ENCODE data around the gene LRRC25.
A peak's percentile ranks its signal among the peaks of the same experiment; 100 is the strongest.
"Not testable (repeated sequence)": the region's sequence is repeated elsewhere in the genome, so short reads cannot be mapped to it uniquely, and the experiment has no call there.

LRRC25 gene

GRCh38 chr19:18373892-18374629, 23.4 kb downstream of the LRRC25 start:
- peak; percentile 90 for DNase-seq

GRCh38 chr19:18373407-18373891, 24.0 kb downstream of the LRRC25 start:
- DNase-seq, result no peak

- DNase-seq, result no peak
Observed at GRCh38 chr19:18368504-18369222, 28.8 kb downstream of the LRRC25 start.

- DNase-seq, result no peak
Observed at GRCh38 chr19:18366021-18366435, 31.4 kb downstream of the LRRC25 start.

- DNase-seq, result peak; percentile 80
Observed at GRCh38 chr19:18364826-18365528, 32.4 kb downstream of the LRRC25 start.

- DNase-seq, result peak; percentile 42
Observed at GRCh38 chr19:18364277-18364825, 33.1 kb downstream of the LRRC25 start.

GRCh38 chr19:18363787-18364186, 33.6 kb downstream of the LRRC25 start:
- no peak for DNase-seq

GRCh38 chr19:18362934-18363542, 34.4 kb downstream of the LRRC25 start:
- no peak for DNase-seq

- no peak for DNase-seq
Observed at GRCh38 chr19:18361646-18362045, 35.8 kb downstream of the LRRC25 start.

- DNase-seq, result no peak
Observed at GRCh38 chr19:18357041-18357440, 40.4 kb downstream of the LRRC25 start.

GRCh38 chr19:18354743-18355142, 42.7 kb downstream of the LRRC25 start:
- not testable (repeated sequence) for DNase-seq

GRCh38 chr19:18353378-18354005, 43.9 kb downstream of the LRRC25 start:
- no peak for DNase-seq

- no peak for DNase-seq
Observed at GRCh38 chr19:18351544-18351943, 45.9 kb downstream of the LRRC25 start.

- DNase-seq, result no peak
Observed at GRCh38 chr19:18350490-18350889, 46.9 kb downstream of the LRRC25 start.

- DNase-seq, result no peak
Observed at GRCh38 chr19:18349524-18350128, 47.8 kb downstream of the LRRC25 start.

- DNase-seq, result not testable (repeated sequence)
Observed at GRCh38 chr19:18348818-18349339, 48.5 kb downstream of the LRRC25 start.

- no peak for DNase-seq
Observed at GRCh38 chr19:18348171-18348570, 49.3 kb downstream of the LRRC25 start.

- DNase-seq, result no peak
Observed at GRCh38 chr19:18346091-18346490, 51.3 kb downstream of the LRRC25 start.

- DNase-seq, result no peak
Observed at GRCh38 chr19:18345296-18345695, 52.1 kb downstream of the LRRC25 start.

- no peak for DNase-seq
Observed at GRCh38 chr19:18344582-18344950, 52.9 kb downstream of the LRRC25 start.

- no peak for DNase-seq
Observed at GRCh38 chr19:18342090-18342632, 55.3 kb downstream of the LRRC25 start.
